HG03571 (cell line): ENCODE measurements around the gene FAM13A.
"Not testable (repeated sequence)": the region's sequence is repeated elsewhere in the genome, so short reads cannot be mapped to it uniquely, and the experiment has no call there.

Experiments
- ATAC-seq: cut with Tn5 transposase; IDR thresholded peaks from one replicate; pipeline ENCODE4 v1.9.1; 2021; ENCODE audit not compliant: unreplicated experiment

FAM13A gene

GRCh38 chr4:89056953-89057398, at the start of gene FAM13A:
TSS of gene FAM13A (minus strand) at chr4:89057185. CDS start at chr4:89056964, 221 bp downstream.
- ATAC-seq: no peak

GRCh38 chr4:89105726-89106125, 48.7 kb upstream of the FAM13A start:
- ATAC-seq: no peak

GRCh38 chr4:89101256-89102161, 44.5 kb upstream of the FAM13A start:
- ATAC-seq: peak; percentile 98

DNA sequence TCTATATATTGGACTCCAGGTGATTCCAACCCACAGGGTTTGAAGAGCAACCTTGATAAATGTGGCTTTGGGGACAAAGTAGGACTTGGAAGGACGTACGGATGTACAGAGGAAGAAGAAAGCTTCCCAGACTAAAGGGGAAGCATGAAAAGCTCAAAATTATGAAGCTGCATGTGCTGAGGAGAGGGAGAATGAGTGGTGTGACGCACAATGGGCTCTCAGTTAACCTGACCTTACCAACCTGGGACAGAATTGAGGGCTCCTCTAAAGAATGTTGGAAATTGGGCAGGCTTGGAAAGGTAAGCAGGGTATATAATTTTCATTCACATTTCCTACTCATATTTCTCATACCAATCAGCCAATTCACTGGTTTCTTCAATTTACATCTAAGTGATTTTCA, 43.9 kb upstream of the FAM13A start:
- peak; percentile 12 for ATAC-seq

DNA sequence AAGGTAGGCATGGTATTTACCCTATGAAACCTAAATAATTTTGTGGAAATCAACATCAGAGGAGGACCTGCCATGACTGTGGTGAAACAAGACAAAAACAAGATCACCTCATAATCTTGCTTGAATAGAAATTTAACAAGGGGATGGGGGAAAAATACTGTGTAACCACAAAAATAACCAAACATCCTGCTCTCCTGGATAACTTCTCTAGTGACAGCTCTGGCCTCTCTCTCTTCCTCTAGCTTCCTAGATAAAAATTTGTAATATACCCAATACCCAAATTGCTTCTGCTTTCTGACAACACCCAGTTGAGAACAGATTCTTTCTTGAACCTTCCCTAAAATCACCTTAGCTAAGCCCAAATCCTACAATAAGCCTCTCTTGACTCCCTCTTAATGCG, 42.5 kb upstream of the FAM13A start:
- ATAC-seq: no peak

DNA sequence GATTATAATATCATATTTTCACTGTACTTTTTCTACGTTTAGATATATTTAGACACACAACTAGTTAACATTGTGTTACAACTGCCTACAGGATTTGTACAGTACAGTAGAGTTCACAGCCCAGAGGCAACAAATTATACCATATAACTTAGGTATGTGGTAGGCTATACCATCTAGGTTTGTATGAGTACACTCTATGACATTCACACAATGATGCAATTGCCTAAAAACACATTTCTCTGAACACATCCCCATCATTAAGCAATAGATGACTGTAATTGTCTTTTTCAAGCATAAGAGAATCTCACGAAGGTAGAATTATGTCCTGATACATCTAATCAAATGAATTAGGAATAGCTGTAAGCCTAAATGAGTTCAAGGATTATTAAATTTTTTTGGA, 42.0 kb upstream of the FAM13A start:
- ATAC-seq: no peak

GRCh38 chr4:89078300-89078699, 21.3 kb upstream of the FAM13A start:
- ATAC-seq: no peak

GRCh38 chr4:89077761-89078160, 20.8 kb upstream of the FAM13A start:
- no peak for ATAC-seq

GRCh38 chr4:89072921-89073320, 15.9 kb upstream of the FAM13A start:
- no peak for ATAC-seq

- ATAC-seq: no peak
Measured at GRCh38 chr4:89071311-89071710, 14.3 kb upstream of the FAM13A start.

GRCh38 chr4:89070041-89070440, 13.1 kb upstream of the FAM13A start:
- peak; percentile 57 for ATAC-seq

- peak; percentile 89 for ATAC-seq
Measured at GRCh38 chr4:89069481-89069880, 12.5 kb upstream of the FAM13A start.

DNA sequence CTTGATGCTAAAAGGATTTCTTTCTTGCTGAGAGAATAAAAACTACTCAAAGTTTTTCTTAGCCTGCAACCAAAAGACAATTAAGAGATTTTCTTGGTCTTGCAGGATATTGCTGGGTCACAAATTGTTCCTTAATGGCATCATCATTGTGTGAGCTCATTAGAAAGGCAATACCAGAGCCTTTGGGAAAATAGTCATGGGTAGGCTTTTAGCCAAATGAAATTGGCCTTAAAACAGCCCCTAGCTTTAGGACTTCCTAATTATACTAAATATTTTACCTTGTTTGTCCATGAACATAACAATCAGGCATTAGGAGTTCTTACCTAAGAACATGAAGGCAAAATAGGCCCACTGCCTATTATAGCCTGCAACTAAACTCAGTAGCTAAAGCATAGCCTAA, 10.4 kb upstream of the FAM13A start:
- no peak for ATAC-seq

GRCh38 chr4:89064848-89065247, 7.9 kb upstream of the FAM13A start:
- no peak for ATAC-seq

DNA sequence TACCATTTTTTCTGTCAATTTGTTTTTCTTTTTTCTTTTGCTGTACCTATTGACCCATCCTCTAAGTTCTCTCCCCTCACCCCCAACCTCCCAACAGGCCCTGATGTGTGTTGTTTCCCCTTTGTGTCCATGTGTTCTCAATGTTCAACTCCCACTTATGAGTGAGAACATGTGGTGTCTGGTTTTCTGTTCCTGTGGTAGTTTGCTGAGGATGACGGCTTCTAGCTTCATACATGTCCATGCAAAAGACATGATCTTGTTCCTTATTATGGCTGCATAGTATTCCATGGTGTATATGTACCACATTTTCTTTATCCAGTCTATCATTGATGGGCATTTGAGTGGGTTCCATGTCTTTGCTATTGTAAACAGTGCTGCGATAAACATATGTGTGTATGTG, 859 bp upstream of the FAM13A start:
- not testable (repeated sequence) for ATAC-seq

DNA sequence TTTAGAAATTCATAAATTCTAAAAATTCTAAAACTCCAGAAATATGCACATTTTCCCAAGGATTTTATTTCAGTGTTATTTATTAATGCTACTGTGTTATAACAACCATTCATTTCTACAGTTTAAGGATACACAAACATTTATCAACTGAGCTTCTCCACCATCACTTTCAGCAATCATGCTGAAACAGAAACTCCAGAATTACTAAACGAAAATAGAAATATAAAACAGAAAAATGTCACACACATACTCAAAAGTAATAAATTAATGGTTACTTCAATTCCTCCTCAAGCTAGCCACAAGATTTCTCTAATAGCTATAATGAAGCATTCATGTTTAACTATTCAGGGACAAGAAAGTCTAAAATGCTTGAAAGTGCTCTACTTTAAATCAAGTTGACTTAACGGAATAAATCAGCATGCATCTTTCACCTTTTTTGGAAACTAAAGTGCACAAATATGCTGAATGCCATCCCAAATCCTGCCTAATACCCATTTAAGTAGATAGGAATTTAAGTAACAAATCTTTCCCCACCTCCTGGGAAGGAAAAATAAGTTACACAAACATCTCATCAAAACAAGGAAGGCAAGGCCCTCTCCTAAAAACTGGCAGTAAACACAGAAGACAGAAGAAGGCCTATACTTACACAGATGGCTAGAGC, 563 bp downstream of the FAM13A start:
- ATAC-seq: no peak

- no peak for ATAC-seq
Measured at GRCh38 chr4:89055157-89056080, 1.6 kb downstream of the FAM13A start.

DNA sequence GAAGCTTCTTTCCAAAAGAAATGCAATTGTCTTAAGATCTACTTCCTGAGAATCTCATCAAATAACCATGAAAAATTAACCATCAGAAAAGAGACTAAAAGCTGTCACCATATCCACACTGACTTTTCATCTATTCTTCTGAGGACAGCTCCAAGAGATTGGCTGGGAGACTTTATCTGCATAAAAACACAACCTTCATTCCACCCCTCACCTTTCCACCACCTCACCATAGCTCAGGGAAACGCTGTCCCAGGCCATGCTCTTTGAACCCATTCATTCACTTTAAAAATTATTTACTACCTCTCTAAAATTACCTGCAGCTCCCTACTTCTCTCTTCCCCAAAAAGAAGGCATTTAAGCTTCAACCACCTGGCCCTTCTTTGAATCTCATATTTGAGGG, 2.4 kb downstream of the FAM13A start:
- ATAC-seq: no peak

DNA sequence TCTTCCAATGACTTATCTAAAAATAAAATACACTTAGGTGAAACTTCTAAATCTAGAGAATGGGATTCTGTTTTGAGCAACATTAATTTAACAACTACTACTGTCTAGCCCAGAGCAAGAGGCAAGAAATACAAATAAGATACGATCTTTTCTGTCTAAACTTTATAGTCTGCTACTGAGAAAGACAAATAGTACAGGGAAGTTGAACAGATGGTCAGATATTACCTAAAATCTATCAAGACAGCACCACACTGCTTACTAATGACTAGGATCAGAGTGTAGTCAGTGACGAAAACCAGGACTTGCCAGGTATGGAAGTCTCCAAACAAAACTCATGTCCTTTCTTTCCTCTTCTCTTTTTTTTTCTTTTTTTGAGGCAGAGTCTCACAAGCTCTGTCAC, 7.1 kb downstream of the FAM13A start:
- ATAC-seq: no peak

GRCh38 chr4:89048906-89049601, 7.9 kb downstream of the FAM13A start:
- ATAC-seq: no peak
